ENCODE results near the gene RABGAP1L. TPM values are rescaled to one million over a fixed set of nuclear protein-coding genes. Genes with fewer than 3 reads are reported as not detected.
"Not testable (repeated sequence)": the region's sequence is repeated elsewhere in the genome, so short reads cannot be mapped to it uniquely, and the experiment has no call there.

The RABGAP1L gene
- total RNA-seq, 1 experiment from 2014 or later = 20.2 TPM

GRCh38 chr1:174702011-174702410 is 542.7 kb downstream of the RABGAP1L start:
- no peak for DNase-seq (ENCODE audit: low spot score)

- no peak for DNase-seq (ENCODE audit: low spot score)
Observed at GRCh38 chr1:174703309-174703708, 544.0 kb downstream of the RABGAP1L start.

DNA sequence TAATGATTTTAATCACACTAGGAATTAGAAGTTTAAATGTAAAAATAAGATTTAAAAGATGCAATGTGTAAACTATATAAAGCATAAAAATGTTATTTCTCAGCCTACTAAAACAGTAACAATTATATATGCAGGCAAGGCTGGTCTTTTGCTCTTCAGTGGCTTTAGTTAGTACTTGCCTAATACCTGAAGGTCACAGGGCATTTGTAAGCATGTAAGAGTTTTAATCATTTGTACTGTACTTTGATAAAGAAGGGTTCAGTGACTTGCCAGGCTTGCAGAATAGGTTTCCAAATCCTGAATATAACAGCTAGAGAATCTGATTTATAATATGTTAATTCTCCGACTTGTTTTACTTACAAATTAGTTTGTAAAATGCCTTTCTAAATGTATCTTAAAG is 545.0 kb downstream of the RABGAP1L start:
- DNase-seq (ENCODE audit: low spot score) = no peak

DNA sequence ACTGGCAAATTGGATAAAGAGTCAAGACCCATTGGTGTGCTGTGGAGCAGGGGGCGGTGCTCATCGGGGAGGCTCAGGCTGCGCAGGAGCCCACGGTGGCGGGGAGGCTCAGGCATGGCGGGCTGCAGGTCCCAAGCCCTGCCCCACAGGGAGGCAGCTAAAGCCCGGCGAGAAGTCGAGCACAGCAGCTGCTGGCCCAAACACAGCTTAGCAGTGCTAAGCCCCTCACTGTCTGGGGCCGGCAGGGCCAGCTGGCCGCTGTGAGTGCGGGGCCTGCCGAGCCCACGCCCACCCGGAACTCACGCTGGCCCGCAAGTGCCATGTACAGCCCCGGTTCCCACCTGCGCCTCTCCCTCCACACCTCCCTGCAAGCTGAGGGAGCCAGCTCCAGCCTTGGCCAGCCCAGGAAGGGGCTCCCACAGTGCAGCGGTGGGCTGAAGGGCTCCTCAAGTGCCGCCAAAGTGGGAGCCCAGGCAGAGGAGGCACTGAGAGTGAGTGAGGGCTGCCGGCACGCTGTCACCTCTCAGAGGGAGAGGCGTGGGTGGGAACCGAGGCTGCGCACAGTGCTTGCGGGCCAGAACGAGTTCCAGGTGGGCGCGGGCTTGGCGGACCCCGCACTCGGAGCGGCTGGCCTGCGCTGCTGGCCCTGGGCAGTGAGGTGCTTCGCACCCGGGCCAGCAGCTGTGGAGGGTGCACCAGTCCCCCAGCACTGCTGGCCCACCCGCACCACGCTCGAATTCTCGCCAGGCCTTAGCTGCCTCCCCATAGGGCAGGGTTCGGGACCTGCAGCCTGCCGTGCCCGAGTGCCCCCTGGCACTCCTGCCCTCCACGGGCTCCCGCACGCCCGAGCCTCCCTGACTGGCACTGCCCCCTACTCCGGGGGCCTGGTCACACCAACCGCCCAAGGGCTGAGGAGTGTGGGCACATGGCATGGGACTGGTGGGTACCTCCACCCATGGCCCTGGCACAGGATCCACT is 551.8 kb downstream of the RABGAP1L start:
- DNase-seq (ENCODE audit: low spot score) = no peak

GRCh38 chr1:174711848-174712247 is 552.5 kb downstream of the RABGAP1L start:
- not testable (repeated sequence) for DNase-seq (ENCODE audit: low spot score)

- no peak for DNase-seq (ENCODE audit: low spot score)
Observed at GRCh38 chr1:174712541-174712940, 553.2 kb downstream of the RABGAP1L start.

DNA sequence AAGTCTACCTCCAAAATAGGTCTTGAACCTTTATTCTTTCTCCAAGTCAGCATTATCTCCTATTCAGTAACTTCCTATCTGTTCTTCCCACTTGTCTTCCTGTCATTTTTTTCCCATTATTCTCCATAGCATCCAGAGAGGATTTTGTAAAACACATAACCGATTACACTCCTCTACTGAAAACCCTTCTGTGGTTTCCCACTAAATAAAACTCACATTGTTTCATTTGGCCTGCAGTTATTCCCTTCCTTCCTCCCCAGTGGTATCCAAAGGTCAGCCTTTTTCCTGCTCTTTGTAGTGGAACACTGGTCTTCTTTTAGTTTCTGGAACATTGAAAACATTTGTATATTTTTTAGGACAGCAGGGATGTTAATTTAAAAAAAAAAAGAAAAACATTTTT is 554.5 kb downstream of the RABGAP1L start:
- DNase-seq (ENCODE audit: low spot score) = no peak

DNA sequence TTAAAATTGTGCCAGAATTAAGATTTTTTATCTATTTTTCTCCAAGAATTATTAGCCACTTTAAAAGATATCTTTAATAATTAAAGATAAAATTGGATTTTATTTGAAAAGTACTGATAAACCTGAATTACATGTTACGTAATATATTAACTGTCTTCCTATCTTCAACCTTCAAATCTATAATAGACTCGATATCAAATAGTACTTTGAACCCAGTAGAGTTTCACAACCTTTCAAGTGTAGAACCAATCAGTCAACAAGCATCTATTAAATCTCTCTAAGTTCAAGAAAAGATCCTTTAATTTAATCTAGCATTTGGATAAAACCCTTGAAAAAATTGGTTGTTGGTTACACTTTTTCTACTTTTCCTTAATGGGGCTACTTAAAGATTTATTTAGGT is 559.9 kb downstream of the RABGAP1L start:
- DNase-seq (ENCODE audit: low spot score) = no peak

DNA sequence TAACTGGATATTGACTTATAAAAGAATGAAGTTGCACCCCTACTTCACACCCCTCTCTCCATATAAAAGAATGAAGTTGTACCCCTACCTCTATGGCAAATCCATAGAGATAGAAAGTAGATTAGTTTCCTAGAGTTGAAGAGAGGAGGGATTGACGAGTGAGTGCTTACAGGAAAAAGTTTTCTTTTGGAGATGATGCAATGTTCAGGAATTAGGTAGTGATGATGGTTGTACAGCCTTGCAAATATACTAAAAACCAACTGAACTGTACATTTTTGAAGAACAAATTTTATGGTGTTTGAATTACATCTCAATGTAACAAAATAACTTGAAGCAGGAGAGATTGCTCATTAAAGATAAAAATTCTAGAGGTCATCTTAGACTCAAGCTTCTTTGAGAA is 561.3 kb downstream of the RABGAP1L start:
- DNase-seq (ENCODE audit: low spot score) = no peak

DNA sequence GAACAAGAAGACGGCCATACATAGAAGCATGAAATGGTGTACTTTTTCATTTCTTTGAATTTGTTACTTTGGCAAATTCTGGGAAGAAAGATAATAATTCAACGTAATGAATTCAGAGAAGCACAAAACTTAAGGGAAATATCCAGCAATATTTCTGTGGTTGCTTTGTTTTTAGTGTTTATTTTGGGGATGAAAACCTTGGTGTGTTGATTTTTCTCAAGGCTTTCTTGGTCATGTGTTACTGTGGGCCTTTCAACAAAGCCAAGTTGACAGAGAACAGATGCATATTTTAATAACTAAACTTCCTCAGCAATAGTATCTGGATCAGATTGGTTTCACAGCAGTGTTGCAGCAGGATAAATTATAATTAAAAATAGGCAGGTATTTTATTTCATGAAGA is 561.9 kb downstream of the RABGAP1L start:
- DNase-seq (ENCODE audit: low spot score) = no peak

GRCh38 chr1:174723816-174724215 is 564.5 kb downstream of the RABGAP1L start:
- DNase-seq (ENCODE audit: low spot score) = no peak

GRCh38 chr1:174724219-174724618 is 564.9 kb downstream of the RABGAP1L start:
- no peak for DNase-seq (ENCODE audit: low spot score)

- DNase-seq (ENCODE audit: low spot score) = peak; percentile 40
Observed at GRCh38 chr1:174726167-174726879, 567.0 kb downstream of the RABGAP1L start.

GRCh38 chr1:174726880-174727585 is 567.7 kb downstream of the RABGAP1L start:
- DNase-seq (ENCODE audit: low spot score) = no peak

DNA sequence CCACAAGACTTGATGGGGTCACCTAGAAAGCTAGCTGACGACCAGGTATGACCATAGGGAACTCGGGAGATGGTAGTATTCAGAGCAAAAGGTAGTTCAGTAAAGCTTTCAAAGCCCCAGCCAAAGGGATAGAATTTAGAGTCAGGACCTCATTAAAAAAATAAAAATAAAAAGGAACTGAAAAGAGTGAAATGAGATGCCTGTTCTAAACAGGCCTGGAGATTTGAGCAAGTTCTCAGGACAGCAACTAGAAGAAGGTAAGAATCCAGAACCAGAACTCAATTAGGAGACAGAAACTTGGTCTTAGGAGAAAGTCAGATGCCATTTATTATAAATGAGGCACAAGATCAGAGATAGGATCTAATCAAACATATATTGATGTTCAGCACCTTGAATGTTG is 575.0 kb downstream of the RABGAP1L start:
- DNase-seq (ENCODE audit: low spot score) = no peak

- DNase-seq (ENCODE audit: low spot score) = no peak
Observed at GRCh38 chr1:174736831-174737230, 577.5 kb downstream of the RABGAP1L start.

DNA sequence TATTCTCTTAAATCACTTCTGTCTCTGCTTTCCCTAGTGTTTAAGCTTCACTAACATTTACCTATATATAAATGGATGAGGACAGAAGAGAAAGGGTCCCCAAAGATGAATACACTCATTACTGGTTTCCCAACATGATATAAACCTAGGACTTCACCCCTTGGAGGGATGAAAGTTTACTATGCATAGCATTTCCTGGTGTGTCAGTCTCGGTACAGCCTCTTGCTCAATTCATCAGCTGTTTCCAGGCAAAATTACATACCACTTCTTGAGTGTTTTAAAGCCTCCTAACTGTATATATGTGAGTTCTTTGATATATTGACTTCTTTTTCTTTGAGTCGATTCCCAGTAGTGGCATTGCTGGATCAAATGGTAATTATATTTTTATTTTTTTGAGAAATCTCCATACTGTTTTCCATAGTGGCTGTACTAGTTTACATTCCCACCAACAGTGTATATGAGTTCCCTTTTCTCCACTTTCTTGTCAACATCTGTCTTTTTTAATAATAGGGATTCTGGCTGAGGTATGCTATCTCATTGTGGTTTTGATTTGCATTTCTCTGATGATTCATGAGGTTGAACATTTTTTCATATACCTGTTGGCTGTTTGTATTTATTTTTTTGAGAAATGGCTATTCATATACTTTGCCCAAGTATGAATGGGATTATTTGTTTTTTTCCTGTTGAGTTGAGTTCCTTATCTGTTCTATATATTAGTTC is 581.1 kb downstream of the RABGAP1L start:
- DNase-seq (ENCODE audit: low spot score) = no peak

GRCh38 chr1:174742805-174743653 is 583.7 kb downstream of the RABGAP1L start:
- no peak for DNase-seq (ENCODE audit: low spot score)

DNA sequence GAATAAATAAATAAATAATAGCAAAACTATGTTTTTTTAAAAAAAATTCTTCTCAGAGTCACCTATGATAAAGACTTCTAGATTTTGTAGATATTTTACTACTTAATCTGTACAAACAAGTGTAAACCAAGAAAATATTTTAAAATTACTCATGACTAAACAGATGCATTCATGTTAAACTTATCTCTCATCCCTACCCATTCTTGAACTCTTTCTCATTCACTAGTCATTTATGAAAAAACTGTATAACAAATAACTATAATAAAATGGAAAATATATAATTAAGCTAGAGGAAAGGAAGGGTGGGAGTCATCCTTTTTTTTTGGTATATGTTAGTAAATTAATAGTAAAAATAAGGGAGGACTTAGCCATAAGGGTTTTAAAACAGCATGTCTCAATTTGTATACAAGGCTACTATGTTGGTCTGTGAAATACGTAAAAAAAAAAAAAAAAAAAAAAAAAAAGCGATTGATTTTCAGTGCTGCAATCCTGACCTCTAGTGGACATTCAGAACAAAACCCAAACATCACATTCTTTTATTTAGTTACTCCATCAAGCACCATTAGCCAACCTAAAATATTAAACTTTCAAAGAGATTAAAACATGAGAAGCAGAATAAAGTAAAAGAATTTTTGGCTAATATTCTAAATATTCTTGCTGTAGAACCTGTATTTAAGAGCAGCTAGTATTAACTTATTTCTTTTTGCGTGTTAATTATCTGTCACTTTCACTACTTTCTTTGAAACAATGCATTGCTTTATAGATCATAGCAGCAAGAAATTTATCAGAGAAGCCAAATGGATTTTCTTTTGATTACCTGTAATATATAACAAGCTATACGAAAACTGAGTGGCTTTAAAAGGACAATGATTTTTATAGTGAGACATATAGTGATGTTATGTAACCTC is 584.6 kb downstream of the RABGAP1L start:
- peak; percentile 48 for DNase-seq (ENCODE audit: low spot score)
